NCI-H748 treated with DMSO at 0.1 percent for 48 hours (cell line): ENCODE data around the gene PPIL1.

ENCODE experiments used
- DNase-seq: peaks from one replicate; lab custom pipeline; 2025; lab: John Stamatoyannopoulos, UW

The PPIL1 gene

DNA sequence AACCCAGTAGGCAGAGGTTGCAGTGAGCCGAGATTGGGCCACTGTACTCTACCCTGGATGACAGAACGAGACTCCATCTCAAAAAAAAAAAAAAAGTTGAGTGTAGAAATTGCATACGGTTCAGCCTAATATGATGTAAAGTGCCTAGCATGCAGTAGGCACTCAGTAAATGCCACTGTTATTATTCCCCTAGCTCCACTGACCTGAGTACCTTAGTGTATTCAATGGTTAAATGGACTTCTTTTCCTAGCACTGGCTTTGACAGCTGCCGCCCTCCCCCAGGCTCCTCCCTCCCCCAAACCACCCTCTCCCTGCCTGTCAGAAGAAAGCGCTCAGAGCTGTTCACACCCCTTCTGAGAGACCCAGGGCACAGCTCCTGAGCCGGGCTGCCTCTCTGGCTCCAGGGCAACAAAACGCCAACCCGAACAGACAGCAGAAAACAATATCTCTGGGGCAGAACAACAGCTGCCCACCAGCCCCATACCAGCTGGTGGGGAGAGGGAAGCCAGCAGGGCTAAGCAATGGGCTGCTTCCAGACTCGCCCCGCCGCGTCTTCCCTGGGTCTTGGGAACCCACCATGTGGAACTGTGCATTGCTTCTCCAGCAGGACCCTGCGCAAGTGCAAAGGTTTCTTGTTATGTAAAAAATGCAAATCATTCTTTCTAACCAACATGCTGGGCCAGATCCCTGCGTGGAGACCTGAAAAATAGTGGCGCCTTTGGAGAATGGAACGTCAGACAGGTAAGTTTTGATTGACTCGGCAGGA, 39.8 kb downstream of the PPIL1 start:
- no peak for DNase-seq

DNA sequence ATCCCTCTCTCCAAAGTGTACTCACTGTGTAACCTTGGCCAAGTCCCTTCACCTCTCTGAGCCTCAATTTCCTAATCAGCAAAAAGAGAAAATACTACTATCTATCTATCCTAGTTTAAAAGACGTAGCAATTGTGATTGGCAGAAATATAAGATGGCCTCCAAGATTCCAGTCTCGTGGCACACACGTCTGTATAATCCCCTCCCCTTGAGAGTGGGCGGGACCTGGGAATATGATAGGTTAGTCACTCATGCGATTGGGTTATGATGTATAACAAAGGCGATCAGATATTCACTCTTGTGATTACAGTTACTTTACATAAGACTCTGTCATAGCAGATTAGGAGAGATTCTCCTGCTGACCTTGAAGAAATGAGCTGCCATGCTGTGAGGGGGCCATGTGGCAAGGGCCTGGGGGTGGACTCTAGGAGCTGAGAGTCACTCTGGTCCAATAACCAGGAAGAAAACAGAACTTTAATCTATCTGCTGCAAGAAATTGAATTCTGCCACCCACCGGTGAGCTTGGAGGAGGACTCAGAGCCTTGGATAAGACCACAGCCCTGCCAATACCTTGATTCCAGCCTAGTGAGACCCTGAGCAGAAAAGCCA, 41.3 kb downstream of the PPIL1 start:
- no peak for DNase-seq

DNA sequence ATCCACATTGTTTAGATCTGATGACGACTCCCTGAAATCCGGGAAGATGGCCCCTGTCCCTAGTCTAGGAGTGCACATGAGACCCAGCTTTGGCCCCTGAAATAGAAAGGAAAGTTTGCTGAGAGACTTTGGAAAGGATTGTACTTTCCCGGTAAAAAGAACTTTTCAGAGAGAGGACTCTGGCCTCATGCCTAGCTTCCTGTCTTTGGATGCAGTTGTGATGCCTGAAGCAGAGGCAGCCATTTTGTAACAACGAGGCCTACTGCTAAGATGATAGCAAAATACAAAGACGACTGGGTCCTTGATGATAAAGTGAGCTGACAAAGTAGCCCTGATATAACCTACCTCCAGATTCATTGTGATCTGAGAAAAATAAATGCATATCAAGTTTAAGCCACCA, 42.3 kb downstream of the PPIL1 start:
- no peak for DNase-seq

DNA sequence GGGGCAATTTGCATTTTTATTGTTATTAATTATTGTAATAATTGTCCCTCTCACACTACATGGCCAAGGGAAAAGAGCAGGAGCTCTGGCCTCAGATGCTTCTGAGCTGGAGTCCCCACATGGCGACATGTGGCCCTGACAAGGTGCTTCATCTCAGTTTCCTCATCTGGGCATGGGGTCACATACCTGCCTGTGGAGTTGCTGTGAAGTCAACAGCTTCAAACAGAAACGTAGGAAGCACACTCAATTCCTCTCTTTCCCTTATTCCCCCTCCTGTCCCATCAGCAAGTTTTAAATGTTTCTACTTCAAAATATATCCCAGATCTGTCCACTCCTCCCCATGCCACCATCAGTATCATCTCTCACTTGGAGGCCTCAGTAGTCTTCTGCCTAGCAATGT, 44.0 kb downstream of the PPIL1 start:
- DNase-seq, result no peak

DNA sequence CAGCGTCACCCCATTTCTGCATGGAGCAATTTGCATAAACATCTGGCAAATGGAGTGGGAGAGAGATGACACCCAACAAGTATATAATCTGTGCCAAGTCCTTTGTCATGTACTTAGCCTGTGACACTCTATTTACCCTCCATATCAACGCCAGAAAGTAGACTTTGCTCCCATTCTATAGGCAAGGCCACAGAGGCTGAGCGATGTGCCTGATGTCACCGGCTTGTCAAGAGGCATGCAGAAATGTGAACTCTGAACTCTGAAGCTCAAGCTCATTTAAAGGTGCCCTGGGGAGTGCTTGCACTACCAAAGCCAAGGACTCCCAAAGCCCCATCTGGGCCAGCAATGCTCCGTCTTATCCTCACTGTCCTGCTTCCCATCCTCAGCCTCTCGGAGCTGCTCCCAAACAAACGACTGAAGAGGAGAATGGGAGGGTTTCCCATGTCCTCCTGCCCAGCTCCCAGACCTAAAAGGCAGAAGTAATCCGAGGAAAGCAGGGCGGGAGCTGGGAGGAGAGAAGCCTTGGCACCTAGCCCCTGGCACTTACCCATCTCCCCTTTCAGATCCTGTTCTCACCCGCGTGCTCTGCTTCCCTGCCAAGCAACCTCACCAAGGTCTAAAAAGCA, 44.6 kb downstream of the PPIL1 start:
- DNase-seq, result no peak

DNA sequence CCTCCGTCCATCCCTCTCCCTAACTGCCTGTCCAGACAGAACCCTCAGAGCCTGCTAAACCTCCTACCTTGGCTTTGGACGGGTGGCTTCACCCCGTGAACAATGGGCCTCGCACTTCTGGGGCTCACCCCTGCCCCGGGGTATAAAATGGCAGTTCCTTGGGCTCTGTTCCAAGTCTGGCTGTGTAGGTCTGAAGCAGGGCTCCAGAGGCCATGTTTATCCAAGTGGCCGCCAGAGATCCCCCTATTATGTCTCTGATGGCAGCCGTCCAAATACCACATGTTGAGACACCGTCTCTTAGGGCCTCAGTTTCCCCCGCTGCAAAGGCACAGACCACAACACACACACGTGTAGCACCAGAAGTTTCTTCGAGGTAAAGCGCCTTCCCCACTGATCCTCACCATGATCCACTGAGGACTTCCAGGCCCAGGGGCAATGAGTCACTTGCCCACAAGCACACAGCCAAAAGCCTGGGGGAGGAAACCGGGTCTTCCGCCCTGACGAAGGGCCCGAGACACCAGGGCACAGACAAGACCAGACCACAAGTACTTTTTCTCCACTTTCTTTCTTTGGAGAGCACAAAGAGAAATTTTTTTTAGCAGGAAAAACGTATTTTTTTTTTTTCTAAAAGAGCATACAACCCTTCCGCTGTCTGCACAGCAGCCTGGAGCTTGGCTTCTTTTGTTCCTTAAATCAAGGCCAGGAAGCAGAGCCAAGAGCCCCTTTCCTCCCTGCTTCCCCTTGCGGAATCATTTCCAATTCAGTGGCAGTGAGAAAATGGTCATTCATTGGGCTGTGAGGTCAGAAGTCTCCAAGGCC, 47.1 kb downstream of the PPIL1 start:
- DNase-seq, result no peak

DNA sequence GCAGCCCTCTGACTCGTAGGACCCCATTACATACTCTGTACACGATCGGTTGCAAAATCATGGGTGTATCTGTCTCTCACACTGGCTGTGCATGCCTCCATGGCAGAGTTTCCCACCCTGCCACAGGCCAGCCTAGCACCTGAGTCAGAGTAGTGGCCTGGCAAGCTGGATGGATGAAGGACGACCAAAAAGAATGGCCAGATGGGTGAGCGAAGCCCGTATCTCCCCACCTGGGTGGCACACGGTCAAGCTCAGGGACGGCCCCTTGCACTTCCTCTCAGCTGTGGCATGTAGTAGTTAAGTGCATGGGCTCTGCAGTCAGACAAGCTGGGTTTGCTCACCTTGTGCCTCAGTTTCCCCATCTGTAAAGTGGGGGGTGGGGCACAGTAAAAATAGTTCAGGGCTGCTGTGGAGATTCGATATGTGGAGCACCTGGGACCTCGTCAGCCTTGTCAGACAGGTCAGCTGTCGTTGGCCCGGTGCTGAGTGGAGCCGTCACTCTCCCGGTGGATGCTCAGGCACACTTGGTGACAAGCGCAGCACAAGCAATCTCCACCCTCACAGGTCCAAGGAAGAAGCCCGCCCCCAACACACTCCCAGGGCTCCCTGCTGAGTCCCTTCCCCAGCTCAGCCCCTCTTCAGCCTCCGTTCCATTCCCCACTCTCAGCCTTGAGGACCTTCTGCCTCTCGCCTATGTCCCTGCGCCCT, 47.9 kb downstream of the PPIL1 start:
- DNase-seq, result no peak

DNA sequence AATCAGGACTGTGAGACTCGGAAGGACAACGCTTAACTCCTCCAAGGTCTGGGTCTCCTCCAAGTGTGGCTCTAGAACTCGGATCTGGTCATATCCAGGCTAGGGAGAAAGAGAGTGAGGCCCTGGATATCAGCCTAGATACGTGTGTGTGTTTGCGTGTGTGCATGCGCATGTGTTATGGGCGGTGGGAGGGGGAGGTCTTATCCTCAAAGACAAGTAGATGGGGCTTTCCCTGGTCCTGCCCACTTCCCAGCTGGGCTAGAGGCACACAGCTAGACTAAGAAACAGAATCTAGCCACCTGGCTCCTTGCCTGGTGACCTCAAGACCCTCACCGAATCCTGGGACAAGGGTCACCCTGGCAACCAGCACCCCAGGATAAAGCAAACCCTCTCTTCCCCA, 48.6 kb downstream of the PPIL1 start:
- DNase-seq, result no peak

DNA sequence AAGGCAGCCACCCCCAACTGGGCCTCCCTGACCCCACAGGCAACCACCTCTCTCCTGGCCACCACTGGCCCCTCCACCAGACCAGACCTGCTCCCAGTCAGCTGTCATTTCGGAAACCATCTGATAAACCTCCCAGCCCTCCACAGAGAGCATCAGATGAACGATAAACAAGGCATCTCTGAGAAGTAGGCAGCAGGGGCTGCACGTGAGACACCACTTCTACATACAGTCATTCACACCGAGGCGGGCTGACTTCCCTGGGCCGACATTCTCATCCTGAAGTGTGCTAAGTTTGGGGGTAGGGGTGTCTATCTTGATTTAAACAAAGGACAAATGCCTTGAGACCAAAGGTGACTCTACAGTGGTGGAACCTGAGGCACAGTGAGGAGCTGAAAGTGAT, 49.2 kb downstream of the PPIL1 start:
- no peak for DNase-seq

DNA sequence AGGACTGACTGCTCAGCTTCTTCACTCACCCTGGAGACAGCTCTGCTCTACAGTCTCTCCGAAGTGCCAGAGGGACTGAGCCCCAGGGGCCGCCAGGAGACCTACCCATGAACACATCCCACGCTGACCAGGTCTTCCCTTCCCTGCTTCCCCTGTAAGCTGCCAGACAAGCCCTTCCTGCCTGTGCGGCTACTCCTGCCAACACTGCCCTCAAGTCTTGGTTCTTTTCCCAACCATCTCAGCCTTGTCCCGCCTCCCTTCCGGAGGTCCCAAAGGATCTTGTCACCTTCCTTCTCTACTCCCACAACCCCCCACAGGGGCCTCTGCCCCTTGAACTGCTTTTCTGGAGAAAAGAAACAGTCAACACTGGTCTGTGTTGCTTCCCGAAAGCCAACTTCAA, 50.4 kb downstream of the PPIL1 start:
- no peak for DNase-seq

DNA sequence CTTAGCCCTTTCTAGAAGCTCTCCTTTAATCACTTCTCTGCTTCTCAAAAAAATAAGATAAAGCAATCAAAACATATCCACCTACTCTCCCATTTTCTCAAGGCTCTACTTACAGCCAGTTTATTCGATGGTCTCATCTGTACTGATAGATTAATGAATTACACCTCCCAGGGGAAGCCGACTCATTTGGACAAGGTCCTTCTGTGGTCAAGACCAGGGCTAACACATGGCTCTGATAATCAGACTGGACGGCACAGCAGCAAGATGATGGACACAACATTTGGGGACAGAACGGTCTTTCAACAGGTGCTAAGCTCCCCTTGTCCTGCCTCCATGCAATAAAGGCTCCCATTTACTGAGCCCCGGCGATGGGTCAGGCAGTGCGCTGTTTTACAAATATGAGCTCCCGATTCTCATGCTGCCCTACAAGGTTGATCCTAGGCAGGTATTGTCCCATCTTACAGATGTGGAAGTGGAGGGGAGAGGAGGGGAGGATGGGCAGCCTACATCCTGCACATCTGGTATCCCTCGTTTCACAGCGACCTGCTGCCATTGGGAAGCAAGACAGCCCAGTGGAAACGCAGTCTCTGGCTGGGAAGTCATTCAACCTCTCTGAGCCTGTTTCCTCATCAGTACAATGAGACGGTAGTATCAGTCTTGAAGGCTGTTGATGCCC, 51.0 kb downstream of the PPIL1 start:
- no peak for DNase-seq

DNA sequence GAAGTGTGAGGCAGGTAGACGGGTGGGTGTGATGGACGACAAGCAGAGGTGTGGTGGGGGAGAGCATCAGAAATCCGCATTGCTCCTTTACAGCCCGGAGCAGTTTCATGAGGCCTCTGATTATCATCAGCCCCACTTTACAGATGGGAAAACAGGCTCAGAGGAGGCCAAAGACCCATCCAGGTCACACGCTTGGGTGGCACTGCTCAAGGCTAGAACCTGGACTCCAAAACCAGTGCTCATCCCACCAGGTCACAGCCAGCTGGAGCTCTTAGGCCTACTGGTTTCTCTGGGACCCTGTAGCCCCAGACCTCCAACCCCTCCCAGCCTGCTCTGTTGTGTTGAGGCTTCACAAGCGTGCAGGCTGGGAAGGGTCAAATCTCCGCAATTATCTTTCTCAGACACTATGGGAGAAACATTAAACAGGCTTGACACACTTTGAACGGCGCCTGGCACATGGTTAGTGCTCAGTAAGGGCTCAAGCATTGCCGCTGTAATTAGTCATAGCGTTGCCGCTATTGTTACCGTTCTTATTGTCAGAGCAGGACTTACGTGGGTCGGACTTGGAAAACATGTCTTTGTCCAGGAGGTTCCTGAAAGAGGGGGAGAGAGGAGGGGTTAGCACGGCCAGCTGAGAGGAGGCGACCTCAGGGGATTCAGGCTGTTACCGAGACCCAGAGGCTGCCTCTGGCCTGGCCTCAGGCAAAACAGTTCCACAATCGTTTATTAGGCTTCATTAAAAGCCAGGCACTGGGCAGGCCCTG, 51.9 kb downstream of the PPIL1 start:
- DNase-seq, result no peak

DNA sequence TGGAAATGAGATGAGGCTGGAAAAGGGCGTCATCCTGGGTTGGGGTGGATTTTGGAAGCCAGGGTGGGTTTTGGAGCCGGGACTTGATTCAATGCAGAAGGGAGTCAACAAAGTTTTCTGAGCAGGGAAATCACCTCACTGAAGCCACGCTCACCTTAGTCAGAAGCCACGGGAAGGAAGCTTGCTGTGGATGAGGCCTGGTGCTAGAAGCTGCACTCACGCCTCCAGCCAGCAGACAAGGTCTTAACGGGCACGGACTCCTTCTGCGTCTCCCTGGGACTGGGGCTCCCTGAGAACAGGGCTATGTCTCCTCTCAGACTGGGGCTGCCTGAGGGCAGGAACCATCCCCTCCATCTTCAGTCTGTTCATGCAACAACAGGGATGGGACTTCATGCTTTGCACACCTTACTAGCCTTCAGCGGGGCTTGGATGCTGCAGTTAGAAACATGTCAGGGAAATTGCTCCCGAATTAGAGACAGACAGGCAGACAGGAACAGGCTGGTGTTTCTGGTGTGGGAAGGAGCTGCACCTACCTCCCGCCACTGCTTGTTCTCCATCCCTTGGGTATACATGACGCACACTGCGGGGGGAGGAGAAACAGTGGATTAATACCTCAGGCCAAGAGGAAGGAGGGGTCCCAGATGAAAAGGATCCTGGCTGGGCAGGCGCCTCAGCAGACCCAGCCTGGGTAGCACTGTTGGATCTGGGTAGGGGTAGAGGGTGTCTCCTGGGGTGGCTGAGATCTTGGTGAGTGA, 52.8 kb downstream of the PPIL1 start:
- no peak for DNase-seq

DNA sequence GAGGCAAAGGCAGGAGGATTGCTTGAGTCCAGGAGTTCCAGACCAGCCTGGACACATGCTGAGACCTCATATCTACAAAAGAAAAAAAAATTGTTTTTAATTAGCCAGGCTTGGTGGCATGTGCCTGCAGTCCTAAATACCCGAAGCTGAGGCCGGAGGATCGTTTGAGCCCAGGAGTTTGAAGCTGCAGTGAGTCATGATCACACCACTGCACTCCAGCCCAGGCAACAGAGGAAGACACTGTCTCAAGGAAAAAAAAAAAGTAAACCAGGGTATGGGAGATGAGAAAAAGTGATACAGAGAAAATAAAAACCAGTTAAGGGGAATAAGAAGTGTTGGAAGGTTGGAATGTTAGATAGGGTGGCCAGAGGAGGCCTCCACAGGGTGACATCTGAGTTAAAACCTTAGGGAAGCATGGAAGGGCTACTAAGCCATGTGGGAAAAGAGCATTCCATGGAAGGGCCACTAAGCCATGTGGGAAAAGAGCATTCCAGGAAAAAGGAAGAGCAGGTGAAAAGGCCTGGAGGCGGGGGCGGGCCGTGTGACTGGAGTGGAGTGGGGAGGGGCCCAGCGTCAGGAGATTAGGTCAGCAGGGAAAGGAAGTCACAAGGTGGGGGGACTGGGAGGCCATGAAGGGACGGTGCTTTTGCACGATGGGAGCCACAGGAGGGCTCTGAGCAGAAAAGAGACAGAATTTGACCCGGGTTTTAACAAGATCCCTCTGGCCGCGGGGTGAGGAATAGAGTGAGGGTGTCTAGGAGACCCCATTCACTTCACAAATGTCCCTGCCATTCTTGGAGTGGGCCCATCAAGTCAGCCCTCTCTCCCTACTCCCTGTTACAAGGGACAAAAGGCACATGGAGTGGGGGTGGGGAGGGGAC, 53.7 kb downstream of the PPIL1 start:
- DNase-seq, result no peak

DNA sequence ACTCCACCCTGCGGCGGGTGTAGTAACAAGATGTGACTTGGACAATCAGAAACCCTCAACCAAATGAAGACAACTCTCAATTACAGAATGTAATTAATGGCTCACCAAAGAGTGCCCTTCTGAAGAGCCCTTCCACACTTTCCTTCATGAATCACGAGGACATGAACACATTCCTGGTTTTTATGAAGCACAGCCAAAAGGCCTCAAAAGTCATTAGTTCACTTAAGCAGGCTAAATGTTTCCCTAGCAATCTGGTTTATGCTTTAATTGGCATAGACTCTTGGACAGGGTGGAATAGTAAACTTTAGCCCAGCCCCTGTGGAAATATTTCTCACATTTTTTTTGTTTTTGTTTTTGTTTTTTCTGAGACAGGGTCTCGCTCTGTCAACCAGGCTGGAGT, 55.8 kb downstream of the PPIL1 start:
- no peak for DNase-seq

DNA sequence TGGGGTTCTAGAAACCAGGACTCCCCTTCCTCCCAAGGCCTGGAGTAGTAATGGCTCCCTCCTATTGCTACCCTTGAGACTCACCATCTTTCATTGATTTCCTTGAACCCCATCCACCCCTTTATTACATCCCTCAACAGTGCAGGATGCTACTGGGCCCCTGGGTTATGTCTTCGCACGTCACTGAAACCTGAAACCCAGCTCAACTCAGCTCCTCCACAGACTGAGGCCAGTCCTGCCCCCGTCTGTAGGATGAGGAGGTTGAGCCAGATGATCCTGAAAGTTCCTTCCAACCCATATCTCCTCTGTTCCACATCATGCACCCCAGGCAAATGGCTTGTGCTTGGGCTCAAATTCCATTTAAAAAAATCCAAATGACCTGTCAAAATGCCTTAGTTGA, 56.8 kb downstream of the PPIL1 start:
- DNase-seq, result no peak

DNA sequence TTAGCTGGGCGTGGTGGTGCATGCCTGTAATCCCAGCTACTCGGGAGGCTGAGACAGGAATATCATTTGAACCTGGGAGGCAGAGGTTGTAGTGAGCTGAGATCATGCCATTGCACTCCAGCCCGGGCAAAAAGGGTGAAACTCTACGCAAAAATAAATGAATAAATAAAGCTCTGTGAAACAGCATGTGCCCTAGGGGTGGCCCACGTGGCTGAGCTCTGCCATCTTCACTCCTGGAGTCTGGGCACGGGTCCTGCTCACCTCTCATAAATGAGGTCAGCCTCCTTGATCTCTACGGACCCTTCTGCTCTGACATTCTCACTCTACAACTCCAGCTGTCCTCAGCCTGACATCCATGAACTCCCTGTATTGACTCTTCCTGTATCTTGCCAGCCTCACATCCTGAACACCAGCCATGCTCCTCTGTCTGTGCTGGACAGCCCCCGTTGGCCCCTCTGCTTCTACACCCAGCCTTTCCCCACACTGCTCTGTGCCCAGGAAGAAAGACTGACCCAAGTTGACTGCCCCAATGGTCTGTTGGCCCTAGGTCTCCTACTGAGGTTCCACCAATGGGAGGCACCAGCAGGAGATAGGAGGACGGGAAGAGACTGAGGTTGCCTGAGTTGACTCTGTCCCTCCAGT, 57.3 kb downstream of the PPIL1 start:
- DNase-seq, result no peak

DNA sequence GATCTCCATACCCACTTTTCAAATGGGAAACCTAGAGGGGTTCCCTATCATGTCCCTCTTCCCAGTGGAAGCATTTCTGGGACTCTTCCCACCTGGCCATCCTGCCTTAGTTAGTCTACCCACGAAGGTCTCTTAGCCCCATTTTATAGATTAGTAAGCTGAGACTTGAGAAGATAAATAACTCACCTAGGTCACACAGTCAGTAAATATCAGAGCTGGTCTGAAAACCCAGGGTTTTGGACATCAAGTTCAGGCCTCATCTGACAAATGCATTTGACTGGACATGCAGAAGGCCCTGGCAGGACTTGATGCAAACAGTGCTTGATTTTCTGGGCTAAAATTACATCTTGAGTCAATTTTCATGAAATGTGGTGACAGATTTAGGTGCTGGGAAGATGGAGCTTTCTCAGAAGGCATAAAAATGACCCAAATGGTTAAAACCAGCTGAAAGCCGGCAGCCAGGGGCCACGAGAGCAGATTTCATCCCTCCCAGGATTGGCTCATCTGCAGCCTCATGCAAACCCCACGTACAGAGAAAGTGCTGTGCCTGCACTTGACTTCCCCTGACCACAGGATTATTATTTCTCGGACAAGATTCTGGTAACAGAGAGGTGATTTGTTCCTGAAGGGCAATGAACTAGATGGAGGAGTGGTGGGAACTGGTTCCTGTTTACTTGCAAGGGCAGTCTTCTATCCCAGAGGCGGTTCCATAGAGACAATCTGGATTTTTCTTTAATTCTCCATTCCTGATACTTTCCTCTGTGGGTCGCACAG, 58.5 kb downstream of the PPIL1 start:
- no peak for DNase-seq
